ENCODE results near the gene SLC27A1.
"Not testable (repeated sequence)": the region's sequence is repeated elsewhere in the genome, so short reads cannot be mapped to it uniquely, and the experiment has no call there.

SLC27A1 gene

GRCh38 chr19:17457616-17458015 is 12.7 kb upstream of the SLC27A1 start:
- DNase-seq, result no peak

DNA sequence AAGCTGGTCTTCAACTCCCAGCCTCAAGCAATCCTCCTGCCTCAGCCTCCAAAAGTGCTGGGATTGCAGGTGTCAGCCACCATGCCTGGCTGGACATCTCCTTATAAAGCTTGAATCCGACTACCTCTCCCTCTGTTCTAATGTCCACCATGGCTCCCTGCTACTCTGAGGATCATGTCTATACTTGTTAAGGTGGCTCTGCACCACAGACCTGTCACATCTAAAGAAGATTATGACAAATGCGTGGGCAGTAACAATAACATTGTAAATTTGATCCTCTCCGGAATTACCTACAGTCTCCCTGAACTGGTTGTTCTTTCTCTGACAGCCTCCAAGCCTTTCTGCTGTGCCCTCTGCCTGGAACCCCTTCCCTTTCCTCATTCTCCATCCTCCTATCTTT is 11.4 kb upstream of the SLC27A1 start:
- DNase-seq, result no peak

DNA sequence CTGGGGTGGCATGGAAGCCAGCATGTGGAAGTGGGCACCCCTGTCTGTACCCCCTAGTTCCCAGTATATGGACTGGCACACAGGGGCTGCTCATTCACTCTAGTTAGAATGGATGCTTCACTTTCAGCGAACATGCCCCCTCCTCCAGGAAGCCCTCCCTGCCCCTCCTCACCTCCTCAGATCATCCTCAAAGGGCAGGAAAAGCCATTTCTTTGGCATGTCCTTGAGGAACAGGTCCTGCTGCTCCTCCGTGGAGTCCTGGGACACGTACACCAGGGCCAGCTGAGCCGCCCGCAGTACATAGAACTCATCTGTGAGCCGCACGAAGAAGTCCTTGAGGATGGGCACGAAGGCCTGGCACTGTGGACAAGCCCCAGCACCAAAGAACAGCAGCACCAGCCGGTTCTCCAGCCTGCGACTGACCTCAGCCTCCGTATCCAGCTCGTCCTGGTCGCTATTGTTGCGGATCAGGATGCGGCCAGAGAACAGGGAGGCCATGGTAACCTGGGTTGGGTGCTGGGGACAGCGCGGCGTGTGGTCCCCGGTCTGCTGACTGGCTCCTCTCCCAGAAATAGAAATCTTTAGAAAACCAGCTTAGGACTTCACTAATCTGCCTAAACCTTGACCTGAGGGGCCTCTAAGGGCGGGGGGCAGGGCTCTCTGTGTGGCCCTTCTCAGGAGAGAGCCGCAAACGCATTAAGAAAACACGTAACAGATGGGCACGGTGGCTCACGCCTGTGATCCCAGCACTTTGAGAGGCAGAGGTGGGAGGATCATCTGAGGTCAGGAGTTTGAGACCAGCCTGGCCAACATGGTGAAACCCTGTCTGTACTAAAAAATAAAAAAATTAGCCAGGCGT is 9.7 kb upstream of the SLC27A1 start, which contains the start of gene NXNL1:
Gene NXNL1 (minus strand): TSS at position 555 of the 859 bp plus-strand sequence. CDS start 57 bp downstream, at position 498.
- no peak for DNase-seq

DNA sequence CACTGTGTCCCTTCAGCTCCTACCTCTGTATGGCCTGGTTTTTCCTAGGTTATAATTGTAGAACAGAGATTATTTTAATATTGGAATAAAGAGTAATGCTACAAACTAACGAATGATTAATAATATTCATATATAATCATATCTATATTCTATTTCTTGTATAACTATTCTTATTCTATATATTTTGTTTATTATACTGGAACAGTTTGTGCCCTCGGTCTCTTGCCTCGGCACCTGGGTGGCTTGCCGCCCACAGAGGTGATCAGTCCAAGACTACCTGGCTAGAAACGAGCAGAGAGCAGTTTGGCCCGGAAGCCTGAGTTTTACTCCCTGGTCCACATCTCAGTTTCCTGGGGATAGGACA is 3.9 kb upstream of the SLC27A1 start:
- DNase-seq, result no peak

- DNase-seq, result no peak
Measured at GRCh38 chr19:17467471-17468301, 2.6 kb upstream of the SLC27A1 start.

GRCh38 chr19:17468302-17469091 is 1.8 kb upstream of the SLC27A1 start:
- no peak for DNase-seq

DNA sequence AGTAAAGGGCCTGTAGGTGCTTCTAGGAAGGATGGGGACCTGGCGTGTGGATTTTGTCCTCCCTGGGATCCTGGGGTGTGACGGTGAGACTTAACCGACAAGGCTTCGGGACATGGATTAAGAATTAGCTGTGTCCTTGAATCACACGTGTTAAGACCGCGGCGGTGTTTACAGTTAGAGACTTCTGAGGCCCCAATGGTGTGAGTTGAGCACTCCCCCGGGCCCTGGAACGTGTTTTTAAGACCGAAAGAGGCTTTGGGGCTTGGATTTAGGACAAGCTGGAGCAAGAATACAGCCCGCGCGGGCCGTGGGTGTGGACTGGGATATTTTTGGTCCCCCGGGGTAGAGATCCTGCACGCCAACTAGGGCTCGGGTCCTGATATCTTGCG is 1.2 kb upstream of the SLC27A1 start:
- no peak for DNase-seq

DNA sequence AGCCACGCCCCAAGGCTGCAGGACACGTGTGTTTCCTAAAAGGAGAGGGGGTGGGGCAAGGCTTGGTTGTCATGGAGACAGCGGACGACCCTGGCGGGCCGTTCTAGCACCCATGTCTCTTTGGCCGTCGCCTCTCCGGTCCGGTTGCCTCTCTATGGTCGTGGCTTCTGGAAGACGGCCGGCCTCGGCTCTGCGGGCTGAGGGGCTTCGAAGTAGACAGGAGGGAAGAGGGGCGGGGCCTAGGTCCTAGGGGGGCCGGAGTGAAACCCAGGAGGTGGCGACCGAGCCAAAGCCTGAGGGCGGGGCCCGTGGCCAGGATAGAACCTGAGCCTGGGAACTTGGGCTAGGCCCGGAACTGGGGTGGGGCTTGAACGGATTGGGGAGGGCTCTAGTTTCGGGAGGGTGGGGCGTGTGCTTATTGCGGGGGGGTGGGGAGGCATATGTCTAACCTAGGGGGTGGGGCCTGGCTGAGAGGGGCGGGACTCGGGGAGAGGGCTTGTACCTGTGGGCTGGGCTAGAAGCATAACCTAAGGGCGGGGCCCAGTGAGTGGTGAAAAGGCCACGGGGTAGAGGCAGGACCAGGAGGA is 750 bp upstream of the SLC27A1 start:
- DNase-seq, result peak; percentile 93 to 95

- DNase-seq, result no peak
Measured at GRCh38 chr19:17471410-17472125, 1.2 kb downstream of the SLC27A1 start.

- DNase-seq, result no peak
Measured at GRCh38 chr19:17473041-17473440, 2.7 kb downstream of the SLC27A1 start.

- DNase-seq, result not testable (repeated sequence)
Measured at GRCh38 chr19:17475011-17475540, 4.8 kb downstream of the SLC27A1 start.

DNA sequence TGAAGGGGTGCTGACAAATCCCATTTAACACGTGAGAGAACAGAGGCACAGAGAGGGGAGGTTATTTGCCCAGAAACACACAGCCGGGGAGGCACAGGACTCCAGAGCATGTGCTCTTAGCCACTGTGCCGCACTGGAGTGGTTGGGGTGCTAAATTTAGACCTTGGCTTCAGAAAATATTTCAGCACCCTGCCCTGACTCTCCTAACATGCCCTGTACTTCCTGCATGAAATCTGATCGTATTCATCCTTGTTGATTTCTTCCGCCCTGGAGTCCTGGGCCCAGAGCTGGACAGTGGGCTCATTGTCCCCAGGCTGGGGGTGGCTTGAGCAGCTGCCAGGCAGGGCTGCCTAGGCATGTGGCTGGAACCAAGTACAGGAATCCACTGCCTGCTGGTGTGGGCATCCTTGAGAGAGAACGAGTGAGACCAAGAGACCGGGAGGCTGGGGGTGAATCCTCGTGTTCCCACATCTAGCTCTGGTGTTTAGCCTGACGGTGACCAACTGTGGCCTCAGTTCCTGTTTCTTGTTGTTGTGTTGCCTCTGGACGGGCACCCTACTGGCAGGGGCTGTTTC is 5.3 kb downstream of the SLC27A1 start:
- no peak for DNase-seq

DNA sequence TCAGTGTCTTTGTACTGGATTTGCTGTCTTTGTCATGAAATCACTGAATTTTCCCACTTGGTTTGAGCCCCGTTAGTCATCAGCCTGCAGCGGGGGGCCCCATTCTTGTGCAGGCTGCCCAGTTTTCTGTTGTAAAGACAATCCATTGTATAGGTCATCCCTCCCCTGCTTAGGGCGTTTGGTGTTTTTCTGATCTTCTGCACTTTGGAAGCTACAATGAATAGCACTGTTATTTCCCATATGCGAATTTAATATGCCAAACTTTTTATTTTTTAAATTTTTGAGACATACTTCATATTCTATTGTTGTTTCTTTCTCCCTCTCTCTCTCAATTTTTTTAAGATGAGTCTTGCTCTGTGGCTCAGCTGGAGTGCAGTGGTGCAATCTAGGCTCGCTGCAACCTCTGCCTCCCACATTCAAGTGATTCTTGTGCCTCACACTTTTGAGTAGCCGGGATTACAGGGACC is 9.0 kb downstream of the SLC27A1 start:
- no peak for DNase-seq

GRCh38 chr19:17481986-17482385 is 11.7 kb downstream of the SLC27A1 start:
- DNase-seq, result no peak

- DNase-seq, result no peak
Measured at GRCh38 chr19:17482877-17483604, 12.7 kb downstream of the SLC27A1 start.

- no peak for DNase-seq
Measured at GRCh38 chr19:17483605-17484002, 13.3 kb downstream of the SLC27A1 start.

GRCh38 chr19:17484520-17485185 is 14.3 kb downstream of the SLC27A1 start:
- DNase-seq, result no peak

DNA sequence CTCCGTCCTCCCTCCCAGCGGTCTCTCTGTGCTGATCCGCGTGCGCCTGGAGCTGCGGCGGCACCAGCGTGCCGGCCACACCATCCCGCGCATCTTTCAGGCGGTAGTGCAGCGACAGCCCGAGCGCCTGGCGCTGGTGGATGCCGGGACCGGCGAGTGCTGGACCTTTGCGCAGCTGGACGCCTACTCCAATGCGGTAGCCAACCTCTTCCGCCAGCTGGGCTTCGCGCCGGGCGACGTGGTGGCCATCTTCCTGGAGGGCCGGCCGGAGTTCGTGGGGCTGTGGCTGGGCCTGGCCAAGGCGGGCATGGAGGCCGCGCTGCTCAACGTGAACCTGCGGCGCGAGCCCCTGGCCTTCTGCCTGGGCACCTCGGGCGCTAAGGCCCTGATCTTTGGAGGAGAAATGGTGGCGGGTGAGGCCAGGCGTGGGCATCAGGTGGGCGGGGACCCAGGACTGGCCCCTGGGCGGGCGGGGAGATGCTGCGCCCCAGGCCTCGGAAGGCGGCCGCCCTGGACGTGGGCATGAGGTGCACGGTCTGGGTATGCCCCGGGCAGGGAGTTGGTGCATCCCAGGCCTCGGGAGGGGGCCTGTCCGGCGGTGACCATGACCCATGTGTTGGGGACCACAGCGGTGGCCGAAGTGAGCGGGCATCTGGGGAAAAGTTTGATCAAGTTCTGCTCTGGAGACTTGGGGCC is 16.4 kb downstream of the SLC27A1 start:
- DNase-seq, result no peak
